GM23338 (cell line): ENCODE measurements around the gene FARP1.

Source experiments
- EZH2 ChIP-seq: fragments of 200-600 bp; sonication (generic); IDR thresholded peaks from one replicate; pipeline ENCODE4 v1.8.0; 2017; ENCODE audit warnings: antibody characterized with exemption, mild to moderate bottlenecking, low read depth; ENCODE audit not compliant: unreplicated experiment
- EZH2phosphoT487 ChIP-seq: fragments of 200-600 bp; sonication (generic); IDR thresholded peaks from one replicate; pipeline ENCODE4 v1.8.1; 2018; ENCODE audit warnings: antibody characterized with exemption; ENCODE audit not compliant: unreplicated experiment
- POLR2AphosphoS5 ChIP-seq: IDR thresholded peaks from 2 replicates; pipeline ENCODE4 v1.6.1; 2016; ENCODE audit warnings: antibody characterized with exemption, low read depth
- TF ChIP-seq, protein P1 (sequence below), 2 experiments: fragments of 200-600 bp in 1 of 2; sonication (generic) in 1 of 2; conservative IDR thresholded peaks; 2 replicates each; pipeline versions ENCODE4 v1.5.1 to v1.6.1; 2016 to 2017; ENCODE audit warnings: antibody characterized with exemption in 2 of 2, low read depth in 2 of 2, mild to moderate bottlenecking in 2 of 2, moderate library complexity in 1 of 2
- TF ChIP-seq, protein P2 (sequence below): IDR thresholded peaks from one replicate; pipeline ENCODE4 v1.6.1; 2018; ENCODE audit warnings: antibody characterized with exemption; ENCODE audit not compliant: unreplicated experiment

DNA sequence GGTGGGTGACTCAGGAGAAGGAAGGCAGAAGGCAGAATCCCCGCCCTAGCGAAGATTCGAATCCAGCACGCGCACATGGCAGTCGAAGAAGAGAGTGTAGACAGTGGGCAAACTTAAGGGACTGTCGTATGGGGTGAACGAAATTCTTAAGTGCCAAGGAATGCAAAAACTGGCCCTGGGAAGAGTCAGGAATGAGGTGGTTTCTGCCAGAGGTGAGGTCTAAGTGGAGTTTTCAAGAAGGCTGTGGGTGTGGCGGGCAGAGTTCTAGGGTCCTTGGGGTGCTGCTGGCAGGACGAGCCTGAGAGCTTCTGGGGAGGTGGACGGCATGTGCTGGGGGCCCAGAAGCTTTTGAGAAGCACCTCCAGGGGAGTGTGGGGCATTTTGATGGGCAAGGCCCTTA is 98.1 kb downstream of the FARP1 start:
- TF ChIP-seq, protein P1, sequence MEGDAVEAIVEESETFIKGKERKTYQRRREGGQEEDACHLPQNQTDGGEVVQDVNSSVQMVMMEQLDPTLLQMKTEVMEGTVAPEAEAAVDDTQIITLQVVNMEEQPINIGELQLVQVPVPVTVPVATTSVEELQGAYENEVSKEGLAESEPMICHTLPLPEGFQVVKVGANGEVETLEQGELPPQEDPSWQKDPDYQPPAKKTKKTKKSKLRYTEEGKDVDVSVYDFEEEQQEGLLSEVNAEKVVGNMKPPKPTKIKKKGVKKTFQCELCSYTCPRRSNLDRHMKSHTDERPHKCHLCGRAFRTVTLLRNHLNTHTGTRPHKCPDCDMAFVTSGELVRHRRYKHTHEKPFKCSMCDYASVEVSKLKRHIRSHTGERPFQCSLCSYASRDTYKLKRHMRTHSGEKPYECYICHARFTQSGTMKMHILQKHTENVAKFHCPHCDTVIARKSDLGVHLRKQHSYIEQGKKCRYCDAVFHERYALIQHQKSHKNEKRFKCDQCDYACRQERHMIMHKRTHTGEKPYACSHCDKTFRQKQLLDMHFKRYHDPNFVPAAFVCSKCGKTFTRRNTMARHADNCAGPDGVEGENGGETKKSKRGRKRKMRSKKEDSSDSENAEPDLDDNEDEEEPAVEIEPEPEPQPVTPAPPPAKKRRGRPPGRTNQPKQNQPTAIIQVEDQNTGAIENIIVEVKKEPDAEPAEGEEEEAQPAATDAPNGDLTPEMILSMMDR (conservative IDR thresholded peaks at IDR 0.05; ENCODE audit: low read depth in 2 of 2) = no peak
- TF ChIP-seq EZH2phosphoT487 = no peak
- TF ChIP-seq, protein P2, sequence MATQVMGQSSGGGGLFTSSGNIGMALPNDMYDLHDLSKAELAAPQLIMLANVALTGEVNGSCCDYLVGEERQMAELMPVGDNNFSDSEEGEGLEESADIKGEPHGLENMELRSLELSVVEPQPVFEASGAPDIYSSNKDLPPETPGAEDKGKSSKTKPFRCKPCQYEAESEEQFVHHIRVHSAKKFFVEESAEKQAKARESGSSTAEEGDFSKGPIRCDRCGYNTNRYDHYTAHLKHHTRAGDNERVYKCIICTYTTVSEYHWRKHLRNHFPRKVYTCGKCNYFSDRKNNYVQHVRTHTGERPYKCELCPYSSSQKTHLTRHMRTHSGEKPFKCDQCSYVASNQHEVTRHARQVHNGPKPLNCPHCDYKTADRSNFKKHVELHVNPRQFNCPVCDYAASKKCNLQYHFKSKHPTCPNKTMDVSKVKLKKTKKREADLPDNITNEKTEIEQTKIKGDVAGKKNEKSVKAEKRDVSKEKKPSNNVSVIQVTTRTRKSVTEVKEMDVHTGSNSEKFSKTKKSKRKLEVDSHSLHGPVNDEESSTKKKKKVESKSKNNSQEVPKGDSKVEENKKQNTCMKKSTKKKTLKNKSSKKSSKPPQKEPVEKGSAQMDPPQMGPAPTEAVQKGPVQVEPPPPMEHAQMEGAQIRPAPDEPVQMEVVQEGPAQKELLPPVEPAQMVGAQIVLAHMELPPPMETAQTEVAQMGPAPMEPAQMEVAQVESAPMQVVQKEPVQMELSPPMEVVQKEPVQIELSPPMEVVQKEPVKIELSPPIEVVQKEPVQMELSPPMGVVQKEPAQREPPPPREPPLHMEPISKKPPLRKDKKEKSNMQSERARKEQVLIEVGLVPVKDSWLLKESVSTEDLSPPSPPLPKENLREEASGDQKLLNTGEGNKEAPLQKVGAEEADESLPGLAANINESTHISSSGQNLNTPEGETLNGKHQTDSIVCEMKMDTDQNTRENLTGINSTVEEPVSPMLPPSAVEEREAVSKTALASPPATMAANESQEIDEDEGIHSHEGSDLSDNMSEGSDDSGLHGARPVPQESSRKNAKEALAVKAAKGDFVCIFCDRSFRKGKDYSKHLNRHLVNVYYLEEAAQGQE = no peak
- no peak for TF ChIP-seq POLR2AphosphoS5
- TF ChIP-seq EZH2 = no peak
